ENCODE results near the gene RTRAF. TPM values are rescaled to one million over a fixed set of nuclear protein-coding genes. Genes with fewer than 3 reads are reported as not detected.

RTRAF gene
- total and polyA plus RNA-seq, 4 donors, result 84.1 to 167 (median 134) TPM

DNA sequence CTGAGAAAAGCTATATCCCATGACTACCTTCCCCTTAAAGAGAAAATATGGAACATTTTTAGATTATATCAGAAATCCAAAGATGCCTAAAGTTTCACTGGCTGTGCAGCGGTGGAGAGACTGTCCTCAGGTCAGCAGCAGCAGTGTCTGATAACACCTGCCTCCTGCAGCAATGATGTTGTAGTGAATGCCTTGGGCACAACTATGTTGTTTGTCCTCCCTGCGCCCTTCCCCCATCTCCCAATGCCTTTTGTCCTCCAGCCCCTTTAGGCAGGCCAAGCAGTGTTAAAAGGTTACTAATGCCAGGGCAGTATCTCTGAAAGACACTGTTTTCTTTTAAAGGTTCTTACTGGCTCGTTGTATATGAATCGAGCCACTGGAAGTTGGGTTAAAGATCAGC lies 13.2 kb downstream of the RTRAF start:
- no peak for ATAC-seq (ENCODE audit: insufficient read depth, low FRiP score)

DNA sequence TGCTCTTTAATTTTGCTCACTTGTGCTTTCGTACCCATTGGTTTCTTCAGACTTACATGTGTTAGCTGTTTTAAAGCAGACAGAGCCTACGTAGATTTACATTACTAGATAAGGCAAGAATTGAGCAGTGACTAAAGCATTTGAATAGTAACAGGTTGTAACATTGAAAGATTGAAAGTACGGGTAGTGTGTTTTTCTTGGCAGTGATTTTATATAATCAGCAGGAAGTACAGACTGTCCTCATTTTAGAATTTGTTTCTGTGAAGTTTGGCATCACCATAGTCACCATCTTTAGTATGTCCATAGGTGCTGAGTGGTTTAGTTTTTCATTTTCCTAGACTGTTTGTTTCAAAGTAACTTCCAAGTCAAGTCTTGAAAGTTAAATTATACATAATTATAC lies 14.0 kb downstream of the RTRAF start:
- Histone ChIP-seq H3K27me3 (ENCODE audit: control insufficient read depth in 3 of 3, insufficient read depth in 3 of 3, low read length in 2 of 3) (no peaks in the 10 kb centered on the region), H3K36me3 (ENCODE audit: control insufficient read depth in 4 of 4, insufficient read depth in 4 of 4, low read length in 4 of 4) (peaks cover 21 to 76% (median 41%) of the 10 kb centered on the region in 4 donors), H3K27ac (ENCODE audit: low read depth in 1 of 2, low read length in 1 of 2) (peak overlapping the region in 1 of 2 donors; percentile 70), H3K4me3 (no peak overlapping the region), H3K9ac (ENCODE audit: insufficient read depth in 1 of 2, low read length in 2 of 2) (no peak overlapping the region), H3K4me1 (ENCODE audit: control insufficient read depth in 5 of 5, insufficient read depth in 5 of 5, low read length in 5 of 5) (peaks cover 0 to 13% (median 4%) of the 10 kb centered on the region in 5 donors), H3K9me3 (ENCODE audit: control insufficient read depth in 4 of 4, insufficient read depth in 3 of 4, low read length in 3 of 4) (peaks cover 0 to 3% (median 0%) of the 10 kb centered on the region in 4 donors)
- ATAC-seq (ENCODE audit: insufficient read depth, low FRiP score) (no peak), DNase-seq (no peak)
- TF ChIP-seq, protein P1, sequence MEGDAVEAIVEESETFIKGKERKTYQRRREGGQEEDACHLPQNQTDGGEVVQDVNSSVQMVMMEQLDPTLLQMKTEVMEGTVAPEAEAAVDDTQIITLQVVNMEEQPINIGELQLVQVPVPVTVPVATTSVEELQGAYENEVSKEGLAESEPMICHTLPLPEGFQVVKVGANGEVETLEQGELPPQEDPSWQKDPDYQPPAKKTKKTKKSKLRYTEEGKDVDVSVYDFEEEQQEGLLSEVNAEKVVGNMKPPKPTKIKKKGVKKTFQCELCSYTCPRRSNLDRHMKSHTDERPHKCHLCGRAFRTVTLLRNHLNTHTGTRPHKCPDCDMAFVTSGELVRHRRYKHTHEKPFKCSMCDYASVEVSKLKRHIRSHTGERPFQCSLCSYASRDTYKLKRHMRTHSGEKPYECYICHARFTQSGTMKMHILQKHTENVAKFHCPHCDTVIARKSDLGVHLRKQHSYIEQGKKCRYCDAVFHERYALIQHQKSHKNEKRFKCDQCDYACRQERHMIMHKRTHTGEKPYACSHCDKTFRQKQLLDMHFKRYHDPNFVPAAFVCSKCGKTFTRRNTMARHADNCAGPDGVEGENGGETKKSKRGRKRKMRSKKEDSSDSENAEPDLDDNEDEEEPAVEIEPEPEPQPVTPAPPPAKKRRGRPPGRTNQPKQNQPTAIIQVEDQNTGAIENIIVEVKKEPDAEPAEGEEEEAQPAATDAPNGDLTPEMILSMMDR (IDR thresholded peaks at IDR 0.05; ENCODE audit: control extremely low read depth, extremely low read depth), result no peak
- WGBS, 2 donors, result 72 to 84% methylated on average over 3 of the region's 3 CpGs

More for the DNA sequence above, 13.2 kb downstream of the RTRAF start:
- no peak for DNase-seq
- H3K4me3 ChIP-seq, result no peak overlapping the region
- TF ChIP-seq, protein P1 (IDR thresholded peaks at IDR 0.05; ENCODE audit: control extremely low read depth, extremely low read depth), result no peak
- peaks cover 15 to 72% (median 34%) of the 10 kb centered on the region in 4 donors for H3K36me3 ChIP-seq (ENCODE audit: control insufficient read depth in 4 of 4, insufficient read depth in 4 of 4, low read length in 4 of 4)
- H3K4me1 ChIP-seq (ENCODE audit: control insufficient read depth in 5 of 5, insufficient read depth in 5 of 5, low read length in 5 of 5), result peaks cover 0 to 13% (median 1%) of the 10 kb centered on the region in 5 donors
- H3K27ac ChIP-seq (ENCODE audit: low read depth in 1 of 2, low read length in 1 of 2), result peak overlapping the region; percentile 26 to 64
- 85 to 92% methylated on average over 4 of the region's 4 CpGs for WGBS, 2 donors
- no peaks in the 10 kb centered on the region for H3K9me3 ChIP-seq (ENCODE audit: control insufficient read depth in 4 of 4, insufficient read depth in 3 of 4, low read length in 3 of 4)
- H3K9ac ChIP-seq (ENCODE audit: insufficient read depth in 1 of 2, low read length in 2 of 2), result no peak overlapping the region
- no peaks in the 10 kb centered on the region for H3K27me3 ChIP-seq (ENCODE audit: control insufficient read depth in 3 of 3, insufficient read depth in 3 of 3, low read length in 2 of 3)

DNA sequence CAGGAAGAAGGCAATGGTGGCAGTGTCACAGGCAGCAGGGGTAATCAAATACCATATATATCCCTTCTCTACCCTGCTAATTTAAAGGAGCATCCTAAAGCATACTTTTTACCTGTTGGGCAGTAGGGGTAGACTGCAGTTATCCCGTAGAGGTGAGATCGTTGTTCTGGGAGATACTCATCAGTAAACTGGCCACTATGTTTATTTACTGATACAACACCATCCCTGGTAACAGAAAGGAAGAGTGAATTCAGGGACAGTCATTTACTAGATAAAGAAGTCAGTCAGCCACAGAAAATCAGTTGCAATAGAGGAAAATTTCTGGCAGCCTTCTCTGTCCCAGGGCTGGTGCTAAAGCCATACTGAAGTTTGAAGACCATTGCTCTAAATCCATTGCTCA lies 16.3 kb downstream of the RTRAF start:
- 63 to 82% methylated on average over 2 of the region's 2 CpGs for WGBS, 2 donors

More for the DNA sequence above, 16.3 kb downstream of the RTRAF start:
- Histone ChIP-seq H3K9ac (ENCODE audit: insufficient read depth in 1 of 2, low read length in 2 of 2) (no peak overlapping the region), H3K9me3 (ENCODE audit: control insufficient read depth in 4 of 4, insufficient read depth in 3 of 4, low read length in 3 of 4) (peaks cover 0 to 3% (median 0%) of the 10 kb centered on the region in 4 donors), H3K27me3 (ENCODE audit: control insufficient read depth in 3 of 3, insufficient read depth in 3 of 3, low read length in 2 of 3) (no peaks in the 10 kb centered on the region), H3K4me1 (ENCODE audit: control insufficient read depth in 5 of 5, insufficient read depth in 5 of 5, low read length in 5 of 5) (peaks cover 0 to 13% (median 2%) of the 10 kb centered on the region in 5 donors), H3K27ac (ENCODE audit: low read depth in 1 of 2, low read length in 1 of 2) (no peak overlapping the region), H3K4me3 (no peak overlapping the region), H3K36me3 (ENCODE audit: control insufficient read depth in 4 of 4, insufficient read depth in 4 of 4, low read length in 4 of 4) (peaks cover 28 to 79% (median 49%) of the 10 kb centered on the region in 4 donors)
- DNase-seq (no peak), ATAC-seq (ENCODE audit: insufficient read depth, low FRiP score) (no peak)
- TF ChIP-seq, protein P1 (IDR thresholded peaks at IDR 0.05; ENCODE audit: control extremely low read depth, extremely low read depth), result no peak
